ENCODE measurements around the gene SPEG.
"Not testable (repeated sequence)": the region's sequence is repeated elsewhere in the genome, so short reads cannot be mapped to it uniquely, and the experiment has no call there.

SPEG gene

GRCh38 chr2:219434718-219435525 lies at the start of gene SPEG:
Gene SPEG, plus strand, starts transcription at chr2:219434843. Its CDS starts 135 bp downstream, at chr2:219434978.
- DNase-seq (ENCODE audit: extremely low read depth in 1 of 2, low read depth in 1 of 2): no peak

GRCh38 chr2:219384859-219385258 lies 49.8 kb upstream of the SPEG start:
- no peak for DNase-seq (ENCODE audit: extremely low read depth in 1 of 2, low read depth in 1 of 2)

- no peak for DNase-seq (ENCODE audit: extremely low read depth in 1 of 2, low read depth in 1 of 2)
These were observed 48.6 kb upstream of the SPEG start for GRCh38 chr2:219385958-219386520.

DNA sequence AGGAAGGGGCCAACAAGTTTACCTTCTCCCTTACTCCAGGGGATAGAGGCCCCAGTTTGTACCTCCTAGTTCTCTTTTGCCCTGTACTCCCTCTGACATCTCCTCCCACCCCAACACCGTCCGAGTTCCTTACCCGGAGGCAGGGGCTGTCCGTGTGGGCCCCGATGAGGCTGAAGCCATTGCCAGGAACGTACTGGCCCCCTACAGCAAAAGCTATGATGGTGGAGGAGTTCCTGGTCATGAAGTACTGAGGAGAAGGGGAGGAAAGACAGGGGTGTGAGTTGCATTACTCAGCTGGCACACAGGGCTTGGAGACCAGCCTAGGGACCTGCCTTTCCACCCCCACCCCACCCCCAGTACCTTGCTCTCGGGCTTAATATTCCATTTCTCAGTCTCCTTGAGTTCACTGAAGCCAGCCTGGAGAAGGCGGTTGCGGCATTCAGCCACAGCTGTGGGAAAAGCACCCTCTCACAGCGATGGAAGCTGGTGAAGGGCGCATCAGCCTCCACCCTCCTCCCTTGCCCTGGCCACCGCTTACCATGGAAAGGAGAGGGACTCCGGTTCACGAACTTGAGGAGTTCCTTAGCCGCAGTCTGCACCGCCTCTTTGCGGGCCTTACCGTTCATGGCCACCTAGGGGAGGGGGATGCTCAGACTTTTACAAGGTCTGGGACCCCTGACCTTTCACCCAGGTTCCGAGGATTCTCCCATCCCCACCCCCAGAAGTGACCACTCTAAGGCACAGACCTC lies 47.9 kb upstream of the SPEG start:
- DNase-seq (ENCODE audit: extremely low read depth in 1 of 2, low read depth in 1 of 2): no peak

GRCh38 chr2:219387306-219388120 lies 47.1 kb upstream of the SPEG start, which contains the start of gene DNPEP:
Gene DNPEP, minus strand, starts transcription at chr2:219387912. Its CDS starts 118 bp downstream, at chr2:219387794.
- peak in 1 of 2 donors; percentile 97 for DNase-seq (ENCODE audit: extremely low read depth in 1 of 2, low read depth in 1 of 2)

DNA sequence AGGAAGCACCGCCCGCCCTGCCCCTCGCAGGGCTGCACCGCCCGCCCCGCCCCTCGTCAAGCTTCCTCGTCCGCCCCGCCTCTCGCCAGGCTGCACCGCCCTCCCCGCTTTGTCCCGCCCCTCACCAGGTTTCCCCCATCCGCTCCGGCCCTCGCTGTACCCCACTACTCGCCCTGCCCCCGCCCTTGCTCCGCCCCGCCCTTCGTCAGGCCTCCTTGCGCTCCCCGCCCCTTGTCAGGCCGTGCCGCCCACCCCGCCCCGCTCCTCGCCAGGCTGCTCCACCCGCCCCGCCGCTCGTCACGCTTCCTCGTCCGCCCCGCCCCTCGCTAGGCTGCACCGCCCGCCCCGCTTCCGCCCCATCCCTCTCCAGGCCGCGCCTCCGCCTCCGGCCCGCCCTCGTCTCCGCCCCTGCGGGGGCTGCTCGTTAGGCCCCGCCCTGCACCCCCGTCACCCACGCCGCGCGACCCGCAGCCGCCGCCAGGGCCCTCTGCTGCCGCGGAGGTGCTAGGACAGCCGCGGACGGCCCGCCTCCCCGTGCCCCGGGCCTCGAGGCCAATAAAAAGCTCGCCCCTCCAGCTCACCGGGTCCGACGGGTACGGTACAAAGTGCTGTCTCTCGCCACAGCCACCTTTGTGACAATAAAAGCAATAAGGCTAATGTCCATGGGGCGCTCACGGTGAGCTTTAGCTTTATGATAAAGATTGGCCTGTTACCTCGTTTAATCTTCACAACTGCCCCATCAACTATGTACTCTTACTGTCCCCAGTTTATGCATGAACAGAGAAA lies 46.3 kb upstream of the SPEG start:
- DNase-seq (ENCODE audit: extremely low read depth in 1 of 2, low read depth in 1 of 2): peak; percentile 98 to 99

DNA sequence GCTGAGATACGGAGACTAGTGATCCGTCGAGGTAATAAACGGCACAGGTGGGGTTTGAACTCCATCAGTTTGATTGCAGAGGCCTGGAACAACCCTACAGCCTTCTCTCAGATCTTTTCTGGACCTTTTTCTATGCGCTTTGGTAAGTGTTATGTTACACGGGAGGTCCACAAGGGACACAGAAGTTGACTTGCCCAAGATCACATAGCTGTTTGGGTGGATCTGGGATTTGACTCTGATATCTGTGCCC lies 45.8 kb upstream of the SPEG start:
- no peak for DNase-seq (ENCODE audit: extremely low read depth in 1 of 2, low read depth in 1 of 2)

GRCh38 chr2:219392754-219393153 lies 41.9 kb upstream of the SPEG start:
- DNase-seq (ENCODE audit: extremely low read depth in 1 of 2, low read depth in 1 of 2): no peak

GRCh38 chr2:219395056-219395455 lies 39.6 kb upstream of the SPEG start:
- DNase-seq (ENCODE audit: extremely low read depth in 1 of 2, low read depth in 1 of 2): not testable (repeated sequence)

DNA sequence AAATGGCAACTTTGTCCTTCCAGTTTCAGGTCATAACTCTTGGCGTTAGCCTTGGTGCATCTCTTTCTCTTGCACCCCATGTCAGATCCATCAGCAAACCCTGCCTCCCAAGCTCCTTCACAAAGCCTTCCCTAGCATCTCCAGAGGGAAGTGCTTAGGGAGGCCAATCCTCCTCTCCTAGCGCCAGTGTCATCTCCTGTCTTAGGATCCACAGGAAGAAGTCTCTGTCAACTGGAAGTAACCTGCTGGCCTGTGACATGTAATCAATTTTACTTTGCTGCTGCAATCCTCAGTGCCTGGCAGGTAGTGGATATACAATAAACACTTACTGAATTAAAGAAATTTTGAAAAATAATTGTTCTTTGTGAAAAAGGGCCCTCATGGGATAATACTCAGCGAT lies 39.0 kb upstream of the SPEG start:
- DNase-seq (ENCODE audit: extremely low read depth in 1 of 2, low read depth in 1 of 2): no peak

- no peak for DNase-seq (ENCODE audit: extremely low read depth in 1 of 2, low read depth in 1 of 2)
These were observed 37.7 kb upstream of the SPEG start for GRCh38 chr2:219396863-219397457.

DNA sequence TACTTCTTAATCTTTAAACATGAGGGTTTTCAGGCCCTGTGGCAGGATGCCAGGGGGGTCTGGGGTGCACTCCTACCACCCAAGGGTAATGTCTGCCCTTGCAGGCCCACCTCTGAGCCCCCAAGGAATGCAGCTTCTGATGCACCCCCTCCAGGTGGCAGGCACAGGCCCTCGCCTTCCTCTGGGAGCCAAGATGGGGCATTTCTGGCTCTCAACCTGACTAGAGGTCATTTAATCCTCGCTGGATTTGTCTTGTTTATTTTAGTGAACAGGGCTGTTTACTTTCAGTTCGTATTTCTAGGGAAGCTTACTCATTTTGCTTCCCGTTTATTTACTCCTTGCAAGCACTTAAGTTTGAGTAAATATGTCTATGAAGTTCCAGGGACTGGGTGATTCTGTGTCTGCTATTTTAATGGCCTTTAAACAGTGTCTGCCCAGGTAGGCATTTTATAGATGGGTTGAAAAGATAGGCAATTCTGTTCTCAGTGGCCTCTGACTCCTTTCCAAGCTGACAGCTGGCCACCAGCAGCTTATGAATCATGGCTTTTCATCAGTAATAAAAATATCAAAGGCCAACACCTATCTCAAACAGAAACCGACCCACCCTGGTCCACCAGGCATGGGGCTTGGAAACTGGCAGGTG lies 35.8 kb upstream of the SPEG start:
- no peak for DNase-seq (ENCODE audit: extremely low read depth in 1 of 2, low read depth in 1 of 2)

- no peak for DNase-seq (ENCODE audit: extremely low read depth in 1 of 2, low read depth in 1 of 2)
These were observed 34.7 kb upstream of the SPEG start for GRCh38 chr2:219399716-219400478.

GRCh38 chr2:219400562-219400961 lies 34.1 kb upstream of the SPEG start:
- DNase-seq (ENCODE audit: extremely low read depth in 1 of 2, low read depth in 1 of 2): no peak

- DNase-seq (ENCODE audit: extremely low read depth in 1 of 2, low read depth in 1 of 2): no peak
These were observed 33.0 kb upstream of the SPEG start for GRCh38 chr2:219401606-219402005.

DNA sequence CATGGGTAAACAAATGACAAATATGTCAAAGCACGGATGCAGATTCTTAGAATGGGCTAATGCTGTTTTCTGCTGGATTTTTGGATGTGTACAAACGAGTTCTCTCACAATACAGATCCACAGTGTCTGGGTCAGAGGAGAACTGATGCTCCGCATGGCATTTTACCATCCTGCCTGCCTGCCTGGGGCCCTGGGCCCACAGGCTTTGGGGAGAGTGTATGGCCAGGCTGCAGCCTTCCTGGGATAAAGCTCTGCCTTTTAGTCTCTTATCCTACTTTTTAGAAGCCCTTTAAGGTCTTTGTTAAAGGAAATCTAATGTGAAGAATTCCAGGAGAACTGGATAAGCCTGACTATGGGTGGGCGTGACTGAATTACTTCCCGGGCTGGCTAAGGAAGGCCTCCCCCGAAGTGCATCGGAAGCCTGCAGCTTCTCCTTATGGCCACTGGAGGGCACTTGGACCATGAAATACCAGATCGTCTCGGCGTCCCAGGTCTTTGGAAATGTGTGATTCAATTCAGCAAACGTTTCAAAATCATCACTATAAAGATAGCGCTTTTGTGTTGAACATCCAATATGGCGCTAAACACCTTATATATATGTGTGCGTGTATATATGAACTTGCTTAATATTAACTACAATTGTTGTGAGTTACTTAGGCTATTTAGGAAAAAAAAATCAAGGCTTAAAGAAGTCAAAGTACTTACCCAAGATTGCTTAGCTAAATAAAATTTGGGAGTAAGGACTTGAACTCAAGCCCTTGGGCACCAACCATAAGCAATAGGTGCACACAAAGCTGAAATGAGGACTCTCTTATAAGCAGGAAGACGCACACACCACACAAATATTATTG lies 31.8 kb upstream of the SPEG start:
- peak; percentile 29 to 33 for DNase-seq (ENCODE audit: extremely low read depth in 1 of 2, low read depth in 1 of 2)

- no peak for DNase-seq (ENCODE audit: extremely low read depth in 1 of 2, low read depth in 1 of 2)
These were observed 30.8 kb upstream of the SPEG start for GRCh38 chr2:219403861-219404260.
